Karpas-422 (cell line): ENCODE results near the gene RMND1. TPM values are rescaled to one million over a fixed set of nuclear protein-coding genes. Genes with fewer than 3 reads are reported as not detected.

Source experiments
- DNase-seq: peaks from one replicate; pipeline ENCODE4 v3.0.0-alpha.2; 2015
- H2AFZ ChIP-seq: fragments of 200-600 bp; sonication (generic); 2 replicates; pipeline ENCODE4 v1.6.1; 2014; ENCODE audit warnings: antibody characterized with exemption, low read length, mixed read lengths
- H3K27ac ChIP-seq: fragments of 200-600 bp; sonication (generic); 2 replicates; pipeline ENCODE4 v1.5.1; 2014; ENCODE audit warnings: mild to moderate bottlenecking, low read length, moderate library complexity
- H3K27me3 ChIP-seq: fragments of 200-600 bp; sonication (generic); 2 replicates; pipeline ENCODE4 v1.6.1; 2014; ENCODE audit warnings: low read length, mixed read lengths
- H3K36me3 ChIP-seq: fragments of 200-600 bp; sonication (generic); 2 replicates; pipeline ENCODE4 v1.6.1; 2014; ENCODE audit warnings: low read length, mixed read lengths; ENCODE audit not compliant: insufficient read depth
- H3K4me1 ChIP-seq: fragments of 200-600 bp; sonication (generic); 2 replicates; pipeline ENCODE4 v1.6.1; 2014; ENCODE audit warnings: mild to moderate bottlenecking, low read length, mixed read lengths
- H3K4me2 ChIP-seq: fragments of 200-600 bp; sonication (generic); 2 replicates; pipeline ENCODE4 v1.6.1; 2014; ENCODE audit warnings: low read length, low read depth, mild to moderate bottlenecking; ENCODE audit not compliant: poor library complexity, severe bottlenecking
- H3K4me3 ChIP-seq: fragments of 200-600 bp; sonication (generic); 2 replicates; pipeline ENCODE4 v1.5.1; 2014; ENCODE audit warnings: mild to moderate bottlenecking, antibody characterized with exemption, low read length, mixed read lengths
- H3K79me2 ChIP-seq: fragments of 200-600 bp; sonication (generic); 2 replicates; pipeline ENCODE4 v1.6.1; 2014; ENCODE audit warnings: mild to moderate bottlenecking, low read length, mixed read lengths
- H3K9ac ChIP-seq: fragments of 200-600 bp; sonication (generic); 2 replicates; pipeline ENCODE4 v1.6.0; 2014; ENCODE audit warnings: low read length
- H3K9me2 ChIP-seq: fragments of 200-600 bp; sonication (generic), shearing (Covaris generic); replicated peaks from 2 replicates; pipeline ENCODE4 v1.6.0; 2014; ENCODE audit warnings: mild to moderate bottlenecking, low read length, moderate library complexity; ENCODE audit not compliant: insufficient read depth
- H3K9me3 ChIP-seq: fragments of 300-700, 200-600 bp; sonication (generic); 2 replicates; pipeline ENCODE4 v1.6.1; 2014; ENCODE audit warnings: low read length, mixed read lengths
- H4K20me1 ChIP-seq: fragments of 200-600 bp; sonication (generic); 2 replicates; pipeline ENCODE4 v1.6.1; 2014; ENCODE audit warnings: mild to moderate bottlenecking, antibody characterized with exemption, low read length, low read depth; ENCODE audit not compliant: insufficient read depth
- total RNA-seq: library from RNA; depleted of rRNA; stranded (reverse); fragments of >200 nt; shearing (Covaris generic); gene quantifications from 2 replicates; pipeline ENCODE4 v1.2.3, GENCODE V29; 2014; ENCODE audit warnings: low replicate concordance

Gene RMND1
- total RNA-seq, 1 experiment from 2014 or later = 25.3 TPM

DNA sequence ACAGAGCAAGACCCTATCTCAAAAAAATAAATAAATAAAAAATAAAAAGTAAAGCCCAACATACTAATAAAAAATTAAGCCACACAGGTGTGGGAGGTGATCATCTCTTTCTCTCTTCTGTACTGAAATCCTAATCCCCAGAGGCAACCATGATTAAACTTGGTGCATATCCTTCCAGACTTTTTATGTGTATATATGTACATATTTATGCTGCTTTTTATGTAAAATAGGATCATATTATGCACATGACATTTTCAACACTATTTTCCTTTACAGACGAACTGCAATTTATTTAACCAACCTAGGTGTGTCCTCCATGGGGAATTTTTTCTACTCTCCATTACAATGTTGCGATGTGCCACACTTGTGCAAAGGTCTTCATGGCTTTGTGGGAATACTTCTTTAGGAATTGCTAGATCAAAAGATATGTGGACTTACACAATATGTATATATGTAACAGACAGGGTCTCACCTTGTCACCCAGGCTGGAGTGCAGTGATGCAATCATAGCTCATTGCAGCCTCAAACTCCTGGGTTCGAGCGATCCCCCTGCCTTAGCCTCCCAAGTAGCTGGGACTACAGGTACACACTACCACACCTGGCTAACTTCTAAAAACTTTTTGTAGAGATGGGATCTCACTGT lies 23.7 kb downstream of the RMND1 start:
- Histone ChIP-seq H3K27me3 (no peaks in the 10 kb centered on the region), H3K79me2 (peaks cover 9% of the 10 kb centered on the region), H4K20me1 (no peaks in the 10 kb centered on the region), H3K9me3 (no peaks in the 10 kb centered on the region), H3K27ac (no peak overlapping the region), H2AFZ (no peak overlapping the region), H3K9ac (no peak overlapping the region), H3K9me2 (no peaks in the 10 kb centered on the region), H3K4me2 (no peak overlapping the region), H3K4me3 (no peak overlapping the region), H3K4me1 (peaks cover 4% of the 10 kb centered on the region), H3K36me3 (peaks cover 40% of the 10 kb centered on the region)
- DNase-seq = no peak

DNA sequence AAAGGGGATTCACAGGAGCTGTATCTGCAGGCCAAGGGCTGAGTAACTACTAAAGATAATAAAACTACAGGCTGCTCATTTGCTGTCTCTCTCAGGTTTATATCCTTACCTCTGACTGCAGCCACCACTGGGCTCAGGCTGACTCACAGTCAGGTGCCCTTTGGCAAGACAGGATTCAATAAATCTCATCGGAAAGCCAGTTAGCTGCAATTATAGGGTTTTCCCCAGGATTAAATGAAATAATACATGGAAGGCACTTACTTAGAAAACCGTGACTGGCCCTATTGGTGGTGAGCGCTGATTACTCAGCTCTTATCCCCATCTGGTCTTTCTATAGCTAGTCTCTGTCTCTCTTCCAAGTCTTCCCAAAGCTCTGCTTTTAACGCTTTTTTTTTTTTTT lies 26.4 kb downstream of the RMND1 start:
- Histone ChIP-seq H3K9ac (no peak overlapping the region), H2AFZ (no peak overlapping the region), H3K27ac (no peak overlapping the region), H3K27me3 (no peaks in the 10 kb centered on the region), H4K20me1 (no peaks in the 10 kb centered on the region), H3K9me3 (no peaks in the 10 kb centered on the region), H3K4me1 (no peaks in the 10 kb centered on the region), H3K79me2 (no peaks in the 10 kb centered on the region; the same call in none of the 2 replicates), H3K9me2 (no peaks in the 10 kb centered on the region), H3K36me3 (peaks cover 53% of the 10 kb centered on the region), H3K4me3 (no peak overlapping the region), H3K4me2 (no peak overlapping the region)
- DNase-seq = no peak

DNA sequence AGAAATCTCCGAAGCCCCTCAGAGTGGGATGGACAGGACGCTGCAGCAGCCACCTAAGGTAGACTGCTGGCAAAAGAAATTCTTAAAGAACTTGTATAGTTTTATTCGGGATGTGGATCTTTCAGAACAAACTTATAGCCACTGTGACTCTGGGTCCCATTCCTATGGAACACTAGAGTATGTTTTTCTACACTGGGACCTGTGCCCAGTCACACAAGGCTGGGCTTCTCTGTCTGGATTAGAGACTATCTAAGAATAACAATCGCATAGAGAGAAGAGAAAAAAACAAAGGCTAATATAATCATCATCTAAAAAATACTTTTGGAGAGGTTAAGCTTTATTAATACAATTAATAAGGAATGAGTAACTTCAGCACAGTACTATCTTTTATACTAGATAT lies 28.9 kb downstream of the RMND1 start:
- no peak overlapping the region for H3K4me2 ChIP-seq
- H3K36me3 ChIP-seq = peaks cover 40% of the 10 kb centered on the region
- no peak overlapping the region for H3K27ac ChIP-seq
- no peak for DNase-seq
- H3K27me3 ChIP-seq = no peaks in the 10 kb centered on the region
- H3K4me1 ChIP-seq = no peaks in the 10 kb centered on the region
- no peaks in the 10 kb centered on the region for H3K79me2 ChIP-seq
- H3K9me3 ChIP-seq = no peaks in the 10 kb centered on the region
- no peak overlapping the region for H3K4me3 ChIP-seq
- H3K9ac ChIP-seq = no peak overlapping the region
- H3K9me2 ChIP-seq = no peaks in the 10 kb centered on the region
- no peak overlapping the region for H2AFZ ChIP-seq
- H4K20me1 ChIP-seq = no peaks in the 10 kb centered on the region

DNA sequence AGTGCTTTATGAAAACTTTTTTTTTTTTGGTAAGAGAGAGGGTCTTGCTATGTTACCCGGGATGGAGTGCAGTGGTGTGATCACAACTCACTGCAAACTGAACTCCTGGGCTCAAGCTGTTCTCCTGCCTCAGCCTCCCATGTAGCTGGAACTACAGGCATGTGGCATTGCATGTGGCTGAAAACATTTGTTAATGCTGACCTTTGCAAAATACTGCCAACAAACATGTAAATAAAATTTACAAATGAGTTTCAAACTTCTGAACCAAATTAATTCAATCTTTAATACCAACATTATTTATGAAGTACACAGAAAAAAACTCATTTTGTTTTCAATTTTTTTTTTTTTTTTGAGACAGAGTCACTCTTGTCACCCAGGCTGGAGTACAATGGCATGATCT lies 34.4 kb downstream of the RMND1 start:
- H3K4me1 ChIP-seq = no peaks in the 10 kb centered on the region
- H3K9me3 ChIP-seq = no peaks in the 10 kb centered on the region
- no peaks in the 10 kb centered on the region for H4K20me1 ChIP-seq
- no peak overlapping the region for H3K4me3 ChIP-seq
- DNase-seq = no peak
- peaks cover 55% of the 10 kb centered on the region for H3K36me3 ChIP-seq
- no peak overlapping the region for H3K27ac ChIP-seq
- no peak overlapping the region for H2AFZ ChIP-seq
- H3K9ac ChIP-seq = no peak overlapping the region
- no peaks in the 10 kb centered on the region for H3K9me2 ChIP-seq
- H3K27me3 ChIP-seq = no peaks in the 10 kb centered on the region
- no peaks in the 10 kb centered on the region for H3K79me2 ChIP-seq
- no peak overlapping the region for H3K4me2 ChIP-seq

DNA sequence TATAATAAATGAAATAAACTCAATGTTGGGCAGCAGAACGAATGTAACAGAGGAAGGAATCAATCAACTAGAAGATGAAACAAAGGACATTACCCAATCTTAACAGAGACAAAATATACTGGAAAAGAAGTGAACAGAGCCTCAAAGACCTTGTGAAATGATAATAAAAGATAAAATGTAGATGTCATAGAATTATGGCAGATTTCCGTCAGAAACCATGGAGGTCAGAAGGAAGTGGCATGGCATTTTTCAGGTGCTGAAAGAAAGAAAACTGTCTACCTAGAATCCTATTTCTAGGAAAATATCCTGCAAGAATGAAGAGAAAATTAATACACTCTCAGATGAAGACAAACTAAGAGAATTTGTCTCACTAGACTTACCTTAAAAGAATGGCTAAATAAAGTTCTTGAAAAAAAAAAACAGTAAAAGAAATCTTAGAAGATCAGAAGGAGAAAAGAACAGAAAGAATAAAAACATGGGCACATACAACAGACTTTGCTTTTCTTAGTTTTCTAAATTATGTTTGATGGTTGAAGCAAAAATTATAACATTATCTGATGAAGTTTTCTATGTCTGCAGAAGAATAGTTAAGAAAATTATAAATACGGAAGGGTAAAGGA lies 37.2 kb downstream of the RMND1 start:
- Histone ChIP-seq H3K4me3 (no peak overlapping the region), H3K9me3 (no peaks in the 10 kb centered on the region), H3K4me1 (no peaks in the 10 kb centered on the region), H3K9ac (no peak overlapping the region), H3K4me2 (no peak overlapping the region), H2AFZ (no peak overlapping the region), H3K79me2 (no peaks in the 10 kb centered on the region), H3K36me3 (peaks cover 54% of the 10 kb centered on the region), H3K27me3 (no peaks in the 10 kb centered on the region), H4K20me1 (no peaks in the 10 kb centered on the region), H3K9me2 (no peaks in the 10 kb centered on the region), H3K27ac (no peak overlapping the region)
- DNase-seq = no peak

DNA sequence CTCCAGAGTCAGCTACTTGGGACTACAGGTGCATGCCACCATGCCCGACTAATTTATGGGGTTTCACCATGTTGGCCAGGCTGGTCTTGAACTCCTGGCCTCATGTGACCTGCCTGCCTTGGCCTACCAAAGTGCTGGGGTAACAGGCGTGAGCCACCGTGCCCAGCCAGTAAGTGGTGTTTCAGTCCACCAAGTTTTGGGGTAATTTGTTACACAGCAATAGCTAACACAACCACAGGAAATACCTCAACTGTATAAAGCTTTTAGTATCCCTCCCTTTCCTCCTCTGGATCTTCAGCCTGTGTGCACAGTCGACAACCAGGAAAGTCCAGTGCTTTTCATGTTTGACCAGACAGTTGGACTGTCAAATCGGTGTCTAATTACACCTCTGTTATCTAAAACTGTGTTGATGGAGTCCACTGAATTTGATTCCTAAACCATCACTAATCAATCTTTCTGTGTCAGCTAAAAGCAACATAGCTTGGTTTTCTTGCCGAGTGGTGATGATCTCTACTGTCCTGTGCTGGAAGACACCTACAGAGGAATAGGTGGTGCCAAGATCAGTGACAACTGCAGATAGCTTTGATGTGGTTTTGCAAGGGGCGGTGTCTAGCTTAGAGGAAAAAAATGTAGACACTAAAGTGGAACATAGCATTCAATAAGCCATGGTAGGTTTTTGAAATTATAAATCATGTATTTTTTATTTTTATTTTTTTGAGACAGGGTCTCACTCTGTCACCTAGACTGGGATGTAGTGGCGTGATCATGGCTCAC lies 38.4 kb downstream of the RMND1 start:
- H3K4me2 ChIP-seq = no peak overlapping the region
- H3K4me1 ChIP-seq = no peaks in the 10 kb centered on the region
- H3K9me3 ChIP-seq = no peaks in the 10 kb centered on the region
- H3K27ac ChIP-seq = no peak overlapping the region
- H3K4me3 ChIP-seq = no peak overlapping the region
- H2AFZ ChIP-seq = no peak overlapping the region
- DNase-seq = no peak
- no peak overlapping the region for H3K9ac ChIP-seq
- no peaks in the 10 kb centered on the region for H3K27me3 ChIP-seq
- H3K9me2 ChIP-seq = no peaks in the 10 kb centered on the region
- no peaks in the 10 kb centered on the region for H4K20me1 ChIP-seq
- H3K36me3 ChIP-seq = peaks cover 50% of the 10 kb centered on the region
- H3K79me2 ChIP-seq = no peaks in the 10 kb centered on the region

DNA sequence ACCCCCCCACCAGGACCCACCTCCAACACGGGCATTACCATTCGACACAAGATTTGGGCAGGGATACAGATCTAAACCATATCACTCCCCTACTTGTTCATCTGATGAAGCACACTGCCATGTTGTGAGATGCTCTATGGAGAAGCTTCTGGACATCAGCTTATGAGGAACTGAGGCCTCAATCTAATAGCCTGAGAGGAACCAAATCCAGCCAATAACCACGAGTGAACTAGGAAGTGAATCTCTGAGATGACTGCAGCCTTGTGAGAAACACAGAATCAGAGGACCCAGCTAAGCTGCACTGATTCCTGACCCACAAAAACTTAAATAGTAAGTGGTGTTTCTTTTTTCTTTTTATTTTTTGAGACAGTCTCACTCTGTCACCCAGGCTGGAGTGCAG lies 39.0 kb downstream of the RMND1 start:
- no peaks in the 10 kb centered on the region for H3K27me3 ChIP-seq
- H3K4me1 ChIP-seq = no peaks in the 10 kb centered on the region
- DNase-seq = no peak
- peaks cover 52% of the 10 kb centered on the region for H3K36me3 ChIP-seq
- peaks cover under 1% of the 10 kb centered on the region; the same call in 1 of the 2 replicates for H3K79me2 ChIP-seq
- no peak overlapping the region for H3K4me2 ChIP-seq
- H3K27ac ChIP-seq = no peak overlapping the region
- no peak overlapping the region for H2AFZ ChIP-seq
- H3K9me2 ChIP-seq = no peaks in the 10 kb centered on the region
- no peak overlapping the region for H3K4me3 ChIP-seq
- H3K9me3 ChIP-seq = no peaks in the 10 kb centered on the region
- no peak overlapping the region for H3K9ac ChIP-seq
- H4K20me1 ChIP-seq = no peaks in the 10 kb centered on the region

DNA sequence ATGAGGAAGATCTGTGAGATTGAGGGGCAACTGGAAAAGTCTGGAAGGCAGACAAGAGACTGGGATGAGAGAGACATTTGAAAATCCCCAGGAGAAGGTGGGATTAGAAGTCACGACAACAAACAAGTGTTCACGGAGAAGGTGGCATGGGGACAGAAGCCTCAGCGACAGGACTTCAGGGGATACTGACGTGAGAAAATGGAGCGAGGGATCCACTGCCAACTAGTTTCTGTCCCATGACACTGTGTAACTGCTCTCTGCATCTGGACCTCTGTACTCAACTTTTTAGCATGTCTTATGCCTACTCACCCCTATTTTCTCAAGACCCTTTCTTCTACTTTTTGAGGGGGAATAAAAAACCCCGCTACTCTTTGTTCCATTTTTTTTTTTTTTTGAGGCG lies 42.2 kb downstream of the RMND1 start:
- Histone ChIP-seq H3K4me2 (no peak overlapping the region), H3K4me3 (no peak overlapping the region), H3K9ac (no peak overlapping the region), H3K27me3 (no peaks in the 10 kb centered on the region), H4K20me1 (no peaks in the 10 kb centered on the region; the same call in 1 of the 2 replicates), H3K27ac (no peak overlapping the region), H3K79me2 (peaks cover 26% of the 10 kb centered on the region), H2AFZ (no peak overlapping the region), H3K9me3 (no peaks in the 10 kb centered on the region), H3K9me2 (no peaks in the 10 kb centered on the region), H3K36me3 (peaks cover 62% of the 10 kb centered on the region), H3K4me1 (no peaks in the 10 kb centered on the region)
- no peak for DNase-seq
